Smooth muscle cell (in vitro differentiated cells): ENCODE measurements around the gene DBNDD1. TPM values are rescaled to one million over a fixed set of nuclear protein-coding genes. Genes with fewer than 3 reads are reported as not detected.

ENCODE experiments used
- DNase-seq: peaks from one replicate; lab custom pipeline; 2025; ENCODE audit not compliant: unreplicated experiment; lab: John Stamatoyannopoulos, UW
- H2AFZ ChIP-seq: fragments of 200-600 bp; sonication (generic); 2 replicates; pipeline ENCODE4 v1.6.0; 2016; ENCODE audit warnings: antibody characterized with exemption, low read depth, mild to moderate bottlenecking
- H3F3A ChIP-seq: fragments of 200-600 bp; sonication (generic); 2 replicates; pipeline ENCODE4 v1.6.0; 2017; ENCODE audit warnings: antibody characterized with exemption, low read depth
- H3K27ac ChIP-seq: fragments of 200-600 bp; sonication (generic); 2 replicates; pipeline ENCODE4 v1.5.1; 2016; ENCODE audit warnings: low read depth, mild to moderate bottlenecking
- H3K27me3 ChIP-seq: fragments of 200-600 bp; sonication (generic); 2 replicates; pipeline ENCODE4 v1.6.1; 2016; ENCODE audit warnings: low read depth, mild to moderate bottlenecking
- H3K36me3 ChIP-seq: fragments of 200-600 bp; sonication (generic); 2 replicates; pipeline ENCODE4 v1.5.1; 2016; ENCODE audit warnings: low read depth
- H3K4me1 ChIP-seq: fragments of 200-600 bp; sonication (generic); 2 replicates; pipeline ENCODE4 v1.5.1; 2016; ENCODE audit warnings: low read depth
- H3K4me2 ChIP-seq: fragments of 200-600 bp; sonication (generic); 2 replicates; pipeline ENCODE4 v1.6.0; 2016; ENCODE audit warnings: mild to moderate bottlenecking
- H3K4me3 ChIP-seq: fragments of 200-600 bp; sonication (generic); 2 replicates; pipeline ENCODE4 v1.5.1; 2016; ENCODE audit warnings: mild to moderate bottlenecking
- H3K79me2 ChIP-seq: fragments of 200-600 bp; sonication (generic); 2 replicates; pipeline ENCODE4 v1.6.0; 2016; ENCODE audit warnings: low read depth, mild to moderate bottlenecking
- H3K9ac ChIP-seq: fragments of 200-600 bp; sonication (generic); 2 replicates; pipeline ENCODE4 v1.6.0; 2016; ENCODE audit warnings: low read depth
- H3K9me3 ChIP-seq: fragments of 200-600 bp; sonication (generic); replicated peaks from 2 replicates; pipeline ENCODE4 v1.5.1; 2016; ENCODE audit warnings: low read depth
- H4K20me1 ChIP-seq: fragments of 200-600 bp; sonication (generic); 2 replicates; pipeline ENCODE4 v1.6.0; 2016; ENCODE audit warnings: low read depth
- CTCF ChIP-seq: fragments of 200-600 bp; sonication (generic); IDR thresholded peaks from 2 replicates; pipeline ENCODE4 v1.5.1; 2017; ENCODE audit warnings: borderline replicate concordance, mild to moderate bottlenecking, antibody characterized with exemption; ENCODE audit not compliant: insufficient read depth, poor library complexity, severe bottlenecking
- WGBS: methylation state at CpG from one replicate; pipeline ENCODE4 v1.1.7; 2016; ENCODE audit warnings: low lambda C conversion rate; 5-methylcytosine and 5-hydroxymethylcytosine counted together
- polyA plus RNA-seq: library from polyadenylated mRNA; unstranded; fragments of >200 nt; fragmentation: Nextera tagmentation; extraction: Ambion mirVana; gene quantifications from 2 replicates; pipeline ENCODE4 v1.2.1, GENCODE V29; 2016
- total RNA-seq: library from RNA; depleted of rRNA; stranded (reverse); fragments of >200 nt; gene quantifications from 2 replicates; pipeline ENCODE4 v1.2.3, GENCODE V29; 2014

DBNDD1 gene
- total and polyA plus RNA-seq, 2 experiments from 2014 or later, result 3.3 to 3.8 TPM

- Histone ChIP-seq H3K9me3 (no peaks in the 10 kb centered on the region), H4K20me1 (no peaks in the 10 kb centered on the region), H2AFZ (no peak overlapping the region), H3K79me2 (no peaks in the 10 kb centered on the region), H3K4me2 (no peak overlapping the region), H3K27ac (no peak overlapping the region), H3F3A (no peaks in the 10 kb centered on the region), H3K9ac (no peak overlapping the region), H3K27me3 (no peaks in the 10 kb centered on the region), H3K4me3 (no peak overlapping the region), H3K4me1 (no peaks in the 10 kb centered on the region), H3K36me3 (peaks cover 8% of the 10 kb centered on the region)
- TF ChIP-seq CTCF, result no peak
- no peak for DNase-seq
- WGBS, result 92% methylated on average over 15 of the region's 15 CpGs
Measured at GRCh38 chr16:89983536-89983935, 35.7 kb downstream of the DBNDD1 start.

- WGBS, result 94% methylated on average over 9 of the region's 9 CpGs
- Histone ChIP-seq H3K9ac (no peak overlapping the region), H3K4me3 (no peak overlapping the region), H3K36me3 (peaks cover 8% of the 10 kb centered on the region), H3K27me3 (no peaks in the 10 kb centered on the region), H4K20me1 (no peaks in the 10 kb centered on the region), H3K4me1 (no peaks in the 10 kb centered on the region), H3K9me3 (no peaks in the 10 kb centered on the region), H3F3A (no peaks in the 10 kb centered on the region), H3K27ac (no peak overlapping the region), H3K79me2 (peaks cover 7% of the 10 kb centered on the region), H2AFZ (no peak overlapping the region), H3K4me2 (no peak overlapping the region)
- DNase-seq, result no peak
- no peak for TF ChIP-seq CTCF
Measured at GRCh38 chr16:89982318-89982717, 36.9 kb downstream of the DBNDD1 start.

- no peaks in the 10 kb centered on the region for H3K27me3 ChIP-seq
- no peak for DNase-seq
- peaks cover 8% of the 10 kb centered on the region for H3K36me3 ChIP-seq
- H3K4me1 ChIP-seq, result no peaks in the 10 kb centered on the region
- no peaks in the 10 kb centered on the region for H4K20me1 ChIP-seq
- H3K4me3 ChIP-seq, result no peak overlapping the region
- no peak overlapping the region for H3K9ac ChIP-seq
- H3K27ac ChIP-seq, result no peak overlapping the region
- 98% methylated on average over 8 of the region's 8 CpGs for WGBS
- peaks cover 13% of the 10 kb centered on the region for H3K79me2 ChIP-seq
- TF ChIP-seq CTCF, result no peak
- no peak overlapping the region for H3K4me2 ChIP-seq
- H3F3A ChIP-seq, result no peaks in the 10 kb centered on the region
- no peaks in the 10 kb centered on the region for H3K9me3 ChIP-seq
- no peak overlapping the region for H2AFZ ChIP-seq
Measured at GRCh38 chr16:89981414-89981813, 37.8 kb downstream of the DBNDD1 start.

GRCh38 chr16:89974870-89975269 lies 44.4 kb downstream of the DBNDD1 start:
- H3K9ac ChIP-seq, result no peak overlapping the region
- TF ChIP-seq CTCF, result no peak
- H3F3A ChIP-seq, result peaks cover 6% of the 10 kb centered on the region
- no peaks in the 10 kb centered on the region for H3K27me3 ChIP-seq
- no peak overlapping the region for H2AFZ ChIP-seq
- 97% methylated on average over 2 of the region's 2 CpGs for WGBS
- no peak for DNase-seq
- no peaks in the 10 kb centered on the region for H4K20me1 ChIP-seq
- peaks cover 57% of the 10 kb centered on the region for H3K79me2 ChIP-seq
- peaks cover 15% of the 10 kb centered on the region for H3K4me1 ChIP-seq
- no peak overlapping the region for H3K27ac ChIP-seq
- no peak overlapping the region for H3K4me3 ChIP-seq
- no peak overlapping the region for H3K4me2 ChIP-seq
- H3K36me3 ChIP-seq, result no peaks in the 10 kb centered on the region
- no peaks in the 10 kb centered on the region for H3K9me3 ChIP-seq
